Lower leg skin (tissue), 3 donors: ENCODE data around the gene NPC1L1.

Experiments
- POLR2A ChIP-seq, 2 donors: fragments of 450-650 bp; IDR thresholded peaks; one replicate each; pipeline ENCODE4 v1.6.1; 2016 to 2017; ENCODE audit warnings: antibody characterized with exemption in 2 of 2, mild to moderate bottlenecking in 1 of 2, moderate library complexity in 1 of 2
- TF ChIP-seq, protein P1 (sequence below), 3 donors: fragments of 450-650 bp; IDR thresholded peaks; one replicate each; pipeline ENCODE4 v1.5.1; 2016; ENCODE audit warnings: antibody characterized with exemption in 3 of 3, mild to moderate bottlenecking in 3 of 3, moderate library complexity in 2 of 3

DNA sequence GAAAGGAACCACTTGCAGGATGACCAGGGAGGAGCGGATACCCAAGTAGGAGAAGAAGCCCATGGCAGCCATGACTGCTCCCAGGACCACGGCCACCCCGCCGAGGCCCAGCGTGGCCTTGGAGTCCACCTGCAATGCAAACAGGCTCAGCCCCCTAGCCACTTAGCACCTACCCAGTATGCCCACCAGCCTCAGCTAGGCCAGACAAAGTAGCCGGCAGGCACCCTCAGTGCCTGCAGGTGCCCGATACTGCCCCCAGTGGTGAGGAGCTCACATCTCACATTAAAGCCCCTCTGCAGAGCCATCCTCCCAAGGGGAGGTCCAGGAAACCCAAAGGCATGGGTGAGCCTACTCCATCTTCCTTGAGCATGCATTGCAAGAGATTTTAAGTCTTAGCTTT lies 6.6 kb downstream of the NPC1L1 start:
- TF ChIP-seq, protein P1, sequence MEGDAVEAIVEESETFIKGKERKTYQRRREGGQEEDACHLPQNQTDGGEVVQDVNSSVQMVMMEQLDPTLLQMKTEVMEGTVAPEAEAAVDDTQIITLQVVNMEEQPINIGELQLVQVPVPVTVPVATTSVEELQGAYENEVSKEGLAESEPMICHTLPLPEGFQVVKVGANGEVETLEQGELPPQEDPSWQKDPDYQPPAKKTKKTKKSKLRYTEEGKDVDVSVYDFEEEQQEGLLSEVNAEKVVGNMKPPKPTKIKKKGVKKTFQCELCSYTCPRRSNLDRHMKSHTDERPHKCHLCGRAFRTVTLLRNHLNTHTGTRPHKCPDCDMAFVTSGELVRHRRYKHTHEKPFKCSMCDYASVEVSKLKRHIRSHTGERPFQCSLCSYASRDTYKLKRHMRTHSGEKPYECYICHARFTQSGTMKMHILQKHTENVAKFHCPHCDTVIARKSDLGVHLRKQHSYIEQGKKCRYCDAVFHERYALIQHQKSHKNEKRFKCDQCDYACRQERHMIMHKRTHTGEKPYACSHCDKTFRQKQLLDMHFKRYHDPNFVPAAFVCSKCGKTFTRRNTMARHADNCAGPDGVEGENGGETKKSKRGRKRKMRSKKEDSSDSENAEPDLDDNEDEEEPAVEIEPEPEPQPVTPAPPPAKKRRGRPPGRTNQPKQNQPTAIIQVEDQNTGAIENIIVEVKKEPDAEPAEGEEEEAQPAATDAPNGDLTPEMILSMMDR (IDR thresholded peaks at IDR 0.05): no peak
- TF ChIP-seq POLR2A (IDR thresholded peaks at IDR 0.05): no peak
